Thoracic aorta (tissue), 2 donors: ENCODE measurements around the gene CFH. TPM values are rescaled to one million over a fixed set of nuclear protein-coding genes. Genes with fewer than 3 reads are reported as not detected.
A peak's percentile ranks its signal among the peaks of the same experiment; 100 is the strongest.

Experiments used
- ATAC-seq: fragments of 150-250 bp; one replicate; pipeline ENCODE4 v1.8.0; 2017; ENCODE audit warnings: low read depth; ENCODE audit not compliant: insufficient number of reproducible peaks, low FRiP score
- DNase-seq: peaks from one replicate; pipeline ENCODE4 v3.0.0-alpha.2; 2020; ENCODE audit warnings: low spot score
- H3K27ac ChIP-seq, 2 donors: fragments of 200-600 bp; sonication (generic); 1 replicate in 1 of 2; 2 replicates in 1 of 2; pipeline ENCODE4 v1.5.1; 2016; ENCODE audit warnings: mild to moderate bottlenecking in 2 of 2, moderate library complexity in 2 of 2
- H3K27me3 ChIP-seq: fragments of 200-600 bp; sonication (generic); replicated peaks from 2 replicates; pipeline ENCODE4 v1.6.0; 2016; ENCODE audit warnings: mild to moderate bottlenecking; ENCODE audit not compliant: insufficient read depth
- H3K36me3 ChIP-seq: fragments of 200-600 bp; sonication (generic); one replicate; pipeline ENCODE4 v1.5.1; 2016
- H3K4me1 ChIP-seq, 2 donors: fragments of 200-600 bp; sonication (generic); 1 replicate in 1 of 2; 2 replicates in 1 of 2; pipeline versions ENCODE4 v1.5.1 to v1.6.0; 2016; ENCODE audit warnings: low read depth in 2 of 2, mild to moderate bottlenecking in 1 of 2; ENCODE audit not compliant: control insufficient read depth in 1 of 2
- H3K4me3 ChIP-seq: fragments of 200-600 bp; sonication (generic); 2 replicates; pipeline ENCODE4 v1.5.1; 2016; ENCODE audit warnings: mild to moderate bottlenecking
- H3K9me3 ChIP-seq: fragments of 200-600 bp; sonication (generic); 2 replicates; pipeline ENCODE4 v1.5.1; 2016
- total RNA-seq, 2 donors: library from RNA; depleted of rRNA; stranded (reverse); fragments of >200 nt; gene quantifications; one replicate each; pipeline versions ENCODE4 v1.1.0 to v1.2.3, GENCODE V29; 2016
- TF ChIP-seq, protein P1 (sequence below): fragments of 200-600 bp; sonication (generic); IDR thresholded peaks from one replicate; pipeline ENCODE4 v1.5.1; 2019; ENCODE audit warnings: antibody characterized with exemption

The CFH gene
- 100 to 1,000 TPM; 381 to 467 TPM for total RNA-seq

DNA sequence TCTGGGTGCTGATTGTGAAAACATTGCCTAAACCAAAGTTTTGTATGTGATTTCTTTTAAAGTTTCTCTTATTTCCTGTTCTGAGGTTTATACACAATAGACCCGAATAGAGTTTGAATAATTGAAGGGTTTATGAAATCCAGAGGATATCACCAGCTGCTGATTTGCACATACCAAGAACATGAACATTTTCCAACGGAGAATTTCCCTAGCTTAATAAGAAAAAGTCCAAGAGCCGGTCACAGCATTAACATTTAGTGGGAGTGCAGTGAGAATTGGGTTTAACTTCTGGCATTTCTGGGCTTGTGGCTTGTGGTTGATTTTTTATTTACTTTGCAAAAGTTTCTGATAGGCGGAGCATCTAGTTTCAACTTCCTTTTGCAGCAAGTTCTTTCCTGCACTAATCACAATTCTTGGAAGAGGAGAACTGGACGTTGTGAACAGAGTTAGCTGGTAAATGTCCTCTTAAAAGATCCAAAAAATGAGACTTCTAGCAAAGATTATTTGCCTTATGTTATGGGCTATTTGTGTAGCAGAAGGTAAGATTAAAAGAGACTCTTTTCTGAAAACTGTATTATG lies at the start of gene CFH:
Gene CFH, plus strand, starts transcription at position 407 of the 579 bp plus-strand sequence. Its CDS starts 75 bp downstream, at position 482.
- DNase-seq: no peak
- no peak for ATAC-seq

DNA sequence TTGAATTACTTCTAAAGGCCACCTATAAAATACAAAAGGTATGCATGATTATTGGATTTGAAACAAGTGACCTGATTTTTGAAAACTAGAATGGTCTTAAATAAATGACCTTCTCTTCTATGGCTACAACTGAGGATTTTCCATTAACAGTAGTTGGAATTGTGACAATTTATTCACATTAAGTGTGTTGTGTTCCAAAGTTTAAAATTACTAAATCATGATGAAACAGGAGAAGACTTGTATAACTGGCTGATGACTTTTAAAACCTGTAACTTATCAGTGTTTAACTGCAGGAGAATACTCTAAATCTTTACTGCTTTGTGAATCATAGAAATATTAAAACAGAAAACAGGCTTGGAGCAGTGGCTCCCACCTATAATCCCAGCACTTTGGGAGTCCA lies 48.2 kb upstream of the CFH start:
- Histone ChIP-seq H3K4me1 (peaks cover 0 to 8% of the 10 kb centered on the region in 2 donors), H3K36me3 (no peaks in the 10 kb centered on the region), H3K9me3 (no peaks in the 10 kb centered on the region), H3K27me3 (no peaks in the 10 kb centered on the region), H3K27ac (no peak overlapping the region), H3K4me3 (no peak overlapping the region)
- DNase-seq: no peak
- TF ChIP-seq, protein P1, sequence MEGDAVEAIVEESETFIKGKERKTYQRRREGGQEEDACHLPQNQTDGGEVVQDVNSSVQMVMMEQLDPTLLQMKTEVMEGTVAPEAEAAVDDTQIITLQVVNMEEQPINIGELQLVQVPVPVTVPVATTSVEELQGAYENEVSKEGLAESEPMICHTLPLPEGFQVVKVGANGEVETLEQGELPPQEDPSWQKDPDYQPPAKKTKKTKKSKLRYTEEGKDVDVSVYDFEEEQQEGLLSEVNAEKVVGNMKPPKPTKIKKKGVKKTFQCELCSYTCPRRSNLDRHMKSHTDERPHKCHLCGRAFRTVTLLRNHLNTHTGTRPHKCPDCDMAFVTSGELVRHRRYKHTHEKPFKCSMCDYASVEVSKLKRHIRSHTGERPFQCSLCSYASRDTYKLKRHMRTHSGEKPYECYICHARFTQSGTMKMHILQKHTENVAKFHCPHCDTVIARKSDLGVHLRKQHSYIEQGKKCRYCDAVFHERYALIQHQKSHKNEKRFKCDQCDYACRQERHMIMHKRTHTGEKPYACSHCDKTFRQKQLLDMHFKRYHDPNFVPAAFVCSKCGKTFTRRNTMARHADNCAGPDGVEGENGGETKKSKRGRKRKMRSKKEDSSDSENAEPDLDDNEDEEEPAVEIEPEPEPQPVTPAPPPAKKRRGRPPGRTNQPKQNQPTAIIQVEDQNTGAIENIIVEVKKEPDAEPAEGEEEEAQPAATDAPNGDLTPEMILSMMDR: no peak
- no peak for ATAC-seq

More for the DNA sequence above, at the start of gene CFH:
- Histone ChIP-seq H3K27me3 (no peaks in the 10 kb centered on the region), H3K4me3 (peak within 1 kb of the TSS; percentile 62), H3K4me1 (no peaks in the 10 kb centered on the region), H3K36me3 (no peaks in the 10 kb centered on the region), H3K27ac (no peak within 1 kb of the TSS), H3K9me3 (no peaks in the 10 kb centered on the region)
- TF ChIP-seq, protein P1: no peak

DNA sequence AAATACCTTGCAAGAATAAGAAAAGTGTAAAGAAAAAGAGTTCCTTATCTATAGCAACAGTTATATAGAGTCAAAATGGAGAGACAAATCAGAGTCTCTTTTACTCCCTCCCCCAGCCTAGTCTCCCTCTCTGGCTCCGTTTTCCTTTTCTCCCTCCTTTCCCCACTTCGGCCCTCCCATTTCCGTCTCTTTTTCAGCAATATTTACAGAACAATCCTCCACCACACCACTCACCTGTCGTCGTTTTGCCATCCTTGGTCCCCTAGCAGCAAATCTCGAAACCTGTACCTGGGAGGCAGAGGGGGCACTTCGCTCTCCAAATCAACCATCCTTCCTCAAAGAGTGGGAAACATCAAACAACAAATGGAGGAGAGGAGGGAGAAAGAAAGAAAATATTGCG lies 43.9 kb upstream of the CFH start:
- peak overlapping the region; percentile 71 for H3K4me3 ChIP-seq
- no peaks in the 10 kb centered on the region for H3K9me3 ChIP-seq
- ATAC-seq (no peak), DNase-seq (no peak)
- peaks cover 0 to 8% of the 10 kb centered on the region in 2 donors for H3K4me1 ChIP-seq
- no peaks in the 10 kb centered on the region for H3K36me3 ChIP-seq
- TF ChIP-seq, protein P1: no peak
- no peaks in the 10 kb centered on the region for H3K27me3 ChIP-seq
- H3K27ac ChIP-seq: peak overlapping the region; percentile 45

DNA sequence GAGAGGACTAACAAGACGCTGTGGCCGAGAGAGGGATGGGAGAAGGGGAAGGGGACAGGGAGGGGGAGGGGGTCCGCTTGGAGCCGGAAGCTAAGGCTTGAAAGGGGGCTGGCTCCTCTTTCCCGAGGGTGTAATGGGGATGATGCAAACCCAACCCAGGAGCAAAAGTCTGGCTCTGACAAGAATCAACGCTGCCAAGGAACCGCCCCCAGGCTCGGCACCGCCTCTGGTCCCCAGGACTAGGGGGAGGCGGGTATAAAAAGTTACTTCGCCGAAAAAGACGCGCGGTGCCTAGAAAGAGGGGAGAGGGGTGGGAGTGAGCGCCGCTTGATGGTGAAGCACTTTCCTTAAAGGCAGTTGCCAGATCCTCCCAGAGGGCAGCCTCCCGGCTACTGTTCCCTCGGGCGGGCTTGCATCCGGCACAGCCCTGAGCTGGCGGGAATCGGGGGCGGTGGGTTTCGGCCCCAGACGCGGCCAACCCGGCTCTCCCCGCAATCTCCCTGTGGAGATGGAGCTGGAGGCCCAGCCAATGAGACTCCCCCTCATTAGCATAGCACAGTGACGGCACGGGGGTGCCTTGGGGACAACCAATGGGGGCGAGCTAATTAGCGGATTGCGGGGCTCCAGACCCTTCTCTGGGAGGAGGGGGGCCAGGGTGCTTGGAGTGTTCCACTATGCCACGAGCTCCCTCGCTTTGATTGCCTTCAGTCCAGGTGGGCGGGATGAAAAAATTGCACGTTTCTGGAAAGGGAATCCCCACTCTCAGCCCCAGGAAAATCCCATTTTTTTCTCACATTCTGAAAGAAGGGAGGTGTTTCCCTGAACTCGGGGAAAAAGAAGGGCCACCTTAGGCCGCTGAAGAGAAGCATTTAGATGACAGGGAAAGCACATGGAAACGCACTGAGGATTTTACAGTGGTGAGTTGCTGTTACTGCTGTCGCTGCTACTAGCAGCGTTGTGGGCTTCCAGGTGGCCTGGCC lies 43.2 kb upstream of the CFH start, which contains the start of gene KCNT2:
Gene KCNT2, minus strand, starts transcription at position 51 of the 980 bp plus-strand sequence. CDS start 131 bp downstream, outside the sequence.
- Histone ChIP-seq H3K4me1 (peaks cover 0 to 8% of the 10 kb centered on the region in 2 donors), H3K36me3 (no peaks in the 10 kb centered on the region), H3K27me3 (no peaks in the 10 kb centered on the region), H3K4me3 (peak within 1 kb of the TSS; percentile 71), H3K9me3 (no peaks in the 10 kb centered on the region), H3K27ac (peak within 1 kb of the TSS; percentile 45)
- ATAC-seq: peak; percentile 38
- TF ChIP-seq, protein P1: no peak
- no peak for DNase-seq

DNA sequence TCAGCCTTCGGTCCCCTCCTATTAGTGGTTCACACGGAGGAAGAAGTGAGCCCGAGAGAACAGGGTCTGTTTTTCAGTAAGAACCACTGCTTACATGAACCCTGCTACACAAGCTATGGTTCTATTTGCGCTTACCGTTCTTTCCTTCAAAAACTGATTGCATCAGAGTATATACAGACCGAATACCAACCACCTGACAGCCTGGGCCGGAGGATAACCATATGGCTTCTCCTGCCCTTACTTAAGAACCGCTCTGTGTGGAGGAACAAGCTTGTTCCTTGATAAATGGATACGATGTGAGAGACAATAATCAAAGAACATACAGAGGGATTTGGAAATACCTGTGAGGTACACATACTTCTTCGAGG lies 42.5 kb upstream of the CFH start:
- Histone ChIP-seq H3K4me3 (peak overlapping the region; percentile 71), H3K27ac (peak overlapping the region in 1 of 2 donors; percentile 45), H3K4me1 (peaks cover 0 to 8% of the 10 kb centered on the region in 2 donors), H3K27me3 (no peaks in the 10 kb centered on the region), H3K36me3 (no peaks in the 10 kb centered on the region), H3K9me3 (no peaks in the 10 kb centered on the region)
- ATAC-seq: no peak
- no peak for DNase-seq
- TF ChIP-seq, protein P1: no peak
